Eye (tissue), 1 donor: Measurements from ENCODE around the gene SPATA32.
A peak's percentile ranks its signal among the peaks of the same experiment; 100 is the strongest.
"Not testable (repeated sequence)": the region's sequence is repeated elsewhere in the genome, so short reads cannot be mapped to it uniquely, and the experiment has no call there.

Experiments
- DNase-seq: peaks from one replicate; pipeline ENCODE4 v3.0.0-alpha.2; 2015

The SPATA32 gene

GRCh38 chr17:45261577-45262515 is at the start of gene SPATA32:
Gene SPATA32 (minus strand): TSS chr17:45262094. CDS start chr17:45262016, 78 bp downstream.
- DNase-seq: peak; percentile 76

GRCh38 chr17:45311401-45311759 is 49.5 kb upstream of the SPATA32 start:
- no peak for DNase-seq

- DNase-seq: no peak
These were observed 48.8 kb upstream of the SPATA32 start for GRCh38 chr17:45310380-45311324.

GRCh38 chr17:45309400-45309799 is 47.5 kb upstream of the SPATA32 start:
- DNase-seq: no peak

GRCh38 chr17:45308840-45309239 is 46.9 kb upstream of the SPATA32 start:
- no peak for DNase-seq

- no peak for DNase-seq
These were observed 46.1 kb upstream of the SPATA32 start for GRCh38 chr17:45308016-45308365.

- DNase-seq: no peak
These were observed 45.6 kb upstream of the SPATA32 start for GRCh38 chr17:45307290-45308015.

- no peak for DNase-seq
These were observed 44.7 kb upstream of the SPATA32 start for GRCh38 chr17:45306623-45307022.

- no peak for DNase-seq
These were observed 44.2 kb upstream of the SPATA32 start for GRCh38 chr17:45306094-45306493.

GRCh38 chr17:45305530-45306087 is 43.7 kb upstream of the SPATA32 start:
- DNase-seq: no peak

GRCh38 chr17:45302649-45303173 is 40.8 kb upstream of the SPATA32 start:
- DNase-seq: no peak

- DNase-seq: not testable (repeated sequence)
These were observed 40.3 kb upstream of the SPATA32 start for GRCh38 chr17:45302220-45302619.

- no peak for DNase-seq
These were observed 39.8 kb upstream of the SPATA32 start for GRCh38 chr17:45301674-45302073.

- no peak for DNase-seq
These were observed 38.3 kb upstream of the SPATA32 start for GRCh38 chr17:45300060-45300751.

GRCh38 chr17:45299361-45299760 is 37.5 kb upstream of the SPATA32 start:
- peak; percentile 88 for DNase-seq

GRCh38 chr17:45298546-45299285 is 36.8 kb upstream of the SPATA32 start:
- peak; percentile 65 for DNase-seq

- no peak for DNase-seq
These were observed 34.9 kb upstream of the SPATA32 start for GRCh38 chr17:45296833-45297124.

GRCh38 chr17:45296003-45296832 is 34.3 kb upstream of the SPATA32 start:
- DNase-seq: no peak

GRCh38 chr17:45294506-45294905 is 32.6 kb upstream of the SPATA32 start:
- no peak for DNase-seq
